ENCODE measurements around the gene CD101.

GRCh38 chr1:116991171-116991845 lies 10.3 kb upstream of the CD101 start:
- no peak for TF ChIP-seq CTCF (IDR thresholded peaks at IDR 0.05)
- TF ChIP-seq POLR2A (IDR thresholded peaks at IDR 0.05), result no peak
- TF ChIP-seq POLR2AphosphoS5 (IDR thresholded peaks at IDR 0.05), result no peak
- no peak for TF ChIP-seq EP300 (IDR thresholded peaks at IDR 0.05)
